H1 (cell line): ENCODE data around the gene PROX2. TPM values are rescaled to one million over a fixed set of nuclear protein-coding genes. Genes with fewer than 3 reads are reported as not detected.

Experiments
- GABPA ChIP-seq: IDR thresholded peaks from 2 replicates; pipeline ENCODE4 v1.6.1; 2011; ENCODE audit warnings: mild to moderate bottlenecking, low read length, moderate library complexity, borderline replicate concordance; ENCODE audit not compliant: insufficient read depth
- polyA plus RNA-seq, 7 experiments: library from polyadenylated mRNA; depleted of rRNA in 3 of 7; stranded (reverse) in 5 of 7; unstranded in 2 of 7; fragments of >200 nt in 5 of 7; fragments of 200-250 nt in 2 of 7; gene quantifications; 1 replicate in 5 of 7; 2 replicates in 1 of 7; 4 replicates in 1 of 7; pipeline versions ENCODE4 v1.2.1 to v1.2.3, GENCODE V29; 2011 to 2013; ENCODE audit warnings: missing spikeins in 2 of 7, mixed read lengths in 2 of 7
- total RNA-seq: library from RNA; stranded (reverse); fragmentation: NEBNext Ultra II Directional; extraction: Animal tissue kit (Norgen Biotek cat#: 25700); gene quantifications from 2 replicates; pipeline ENCODE4 v1.2.1, GENCODE V29; 2021

PROX2 gene
- total and polyA plus RNA-seq, 2 of the 8 experiments (the other 6 are each of a cell fraction or from before 2014, with no cell fraction given): 0.03 TPM; not detected in 1

DNA sequence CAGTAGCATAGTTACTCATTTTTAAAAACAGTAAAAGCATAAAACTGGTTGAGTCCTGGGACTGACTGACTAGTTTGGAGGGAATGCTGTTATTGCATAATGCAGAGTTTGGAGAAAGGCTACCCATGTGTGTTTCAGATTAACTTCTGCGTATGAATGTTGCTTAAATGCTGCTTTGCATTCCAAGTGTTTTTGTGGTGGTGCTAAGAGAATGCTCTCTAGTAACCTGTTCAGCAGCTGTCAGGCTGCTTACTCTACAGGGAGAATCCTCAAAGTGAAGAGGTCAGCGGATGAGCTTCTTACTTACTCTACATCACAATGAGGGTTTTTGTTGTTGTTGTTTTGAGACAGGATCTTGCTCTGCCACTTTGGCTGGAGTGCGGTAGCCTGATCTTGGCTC is 10.1 kb upstream of the PROX2 start (continued):
- TF ChIP-seq GABPA: no peak
